Inferior parietal cortex (tissue), 1 donor: Measurements from ENCODE around the gene DOCK6.
"Not testable (repeated sequence)": the region's sequence is repeated elsewhere in the genome, so short reads cannot be mapped to it uniquely, and the experiment has no call there.

Experiments used
- DNase-seq: peaks from one replicate; pipeline ENCODE4 v3.0.0-alpha.2; 2016; ENCODE audit errors: extremely low spot score

The DOCK6 gene

GRCh38 chr19:11197291-11198174, 64.8 kb downstream of the DOCK6 start, which contains the start of gene KANK2:
Gene KANK2, minus strand, starts transcription at chr19:11197545. Its CDS starts 3,034 bp downstream, at chr19:11194511.
- peak; percentile 49 for DNase-seq

- DNase-seq, result no peak
Observed at GRCh38 chr19:11196406-11197287, 65.7 kb downstream of the DOCK6 start.

GRCh38 chr19:11195681-11196080, 66.6 kb downstream of the DOCK6 start:
- no peak for DNase-seq

GRCh38 chr19:11194656-11195558, 67.4 kb downstream of the DOCK6 start:
- no peak for DNase-seq

GRCh38 chr19:11194173-11194572, 68.2 kb downstream of the DOCK6 start:
- DNase-seq, result no peak

- no peak for DNase-seq
Observed at GRCh38 chr19:11192957-11193939, 69.1 kb downstream of the DOCK6 start.

GRCh38 chr19:11191934-11192333, 70.4 kb downstream of the DOCK6 start:
- DNase-seq, result no peak

GRCh38 chr19:11191273-11191755, 71.0 kb downstream of the DOCK6 start:
- DNase-seq, result no peak

- no peak for DNase-seq
Observed at GRCh38 chr19:11190501-11190900, 71.8 kb downstream of the DOCK6 start.

- no peak for DNase-seq
Observed at GRCh38 chr19:11187441-11187840, 74.9 kb downstream of the DOCK6 start.

- no peak for DNase-seq
Observed at GRCh38 chr19:11182994-11183393, 79.3 kb downstream of the DOCK6 start.

GRCh38 chr19:11181488-11181887, 80.8 kb downstream of the DOCK6 start:
- no peak for DNase-seq

- not testable (repeated sequence) for DNase-seq
Observed at GRCh38 chr19:11180975-11181374, 81.3 kb downstream of the DOCK6 start.

GRCh38 chr19:11180346-11180745, 82.0 kb downstream of the DOCK6 start:
- DNase-seq, result no peak

GRCh38 chr19:11179716-11180297, 82.5 kb downstream of the DOCK6 start:
- no peak for DNase-seq

- not testable (repeated sequence) for DNase-seq
Observed at GRCh38 chr19:11179145-11179465, 83.2 kb downstream of the DOCK6 start.

- DNase-seq, result no peak
Observed at GRCh38 chr19:11177592-11177991, 84.7 kb downstream of the DOCK6 start.

GRCh38 chr19:11176466-11177193, 85.7 kb downstream of the DOCK6 start:
- no peak for DNase-seq

GRCh38 chr19:11175920-11176319, 86.4 kb downstream of the DOCK6 start:
- DNase-seq, result no peak
